GM18951 (cell line): ENCODE data around the gene CXXC5.

ENCODE experiments used
- POLR2A ChIP-seq: IDR thresholded peaks from 4 replicates; pipeline ENCODE4 v1.6.1; 2011; ENCODE audit warnings: mild to moderate bottlenecking; ENCODE audit not compliant: insufficient read length, insufficient read depth; ENCODE audit errors: extremely low read depth
- in situ Hi-C: fragments of 300-500 bp; cut with MboI; formaldehyde crosslinking; loops from one replicate; pipeline ENCODE4 v1.12.0; 2022; ENCODE audit warnings: low sequenced_read_pairs, mixed read lengths, inconsistent platforms; ENCODE audit not compliant: unreplicated experiment

The CXXC5 gene

DNA sequence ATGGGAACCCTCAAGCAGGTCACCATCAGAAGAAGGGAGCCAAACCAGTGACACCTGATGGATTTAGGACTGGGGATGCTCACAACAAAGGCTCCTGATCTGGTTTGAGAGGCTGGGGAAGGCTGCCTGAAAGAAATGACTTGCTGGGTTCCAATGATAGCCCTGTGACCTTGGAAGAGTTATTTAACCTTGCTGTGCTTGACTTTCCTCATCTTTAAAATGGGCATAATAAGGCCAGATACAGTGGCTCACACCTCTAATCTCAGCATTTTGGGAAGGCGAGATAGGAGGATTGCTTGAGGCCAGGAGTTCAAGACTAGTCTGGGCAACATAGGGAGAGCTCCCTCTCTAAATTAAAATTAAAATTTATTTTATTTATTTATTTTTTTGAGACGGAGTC lies 83.9 kb downstream of the CXXC5 start:
- in situ Hi-C loops = no loop called here
- TF ChIP-seq POLR2A = no peak

DNA sequence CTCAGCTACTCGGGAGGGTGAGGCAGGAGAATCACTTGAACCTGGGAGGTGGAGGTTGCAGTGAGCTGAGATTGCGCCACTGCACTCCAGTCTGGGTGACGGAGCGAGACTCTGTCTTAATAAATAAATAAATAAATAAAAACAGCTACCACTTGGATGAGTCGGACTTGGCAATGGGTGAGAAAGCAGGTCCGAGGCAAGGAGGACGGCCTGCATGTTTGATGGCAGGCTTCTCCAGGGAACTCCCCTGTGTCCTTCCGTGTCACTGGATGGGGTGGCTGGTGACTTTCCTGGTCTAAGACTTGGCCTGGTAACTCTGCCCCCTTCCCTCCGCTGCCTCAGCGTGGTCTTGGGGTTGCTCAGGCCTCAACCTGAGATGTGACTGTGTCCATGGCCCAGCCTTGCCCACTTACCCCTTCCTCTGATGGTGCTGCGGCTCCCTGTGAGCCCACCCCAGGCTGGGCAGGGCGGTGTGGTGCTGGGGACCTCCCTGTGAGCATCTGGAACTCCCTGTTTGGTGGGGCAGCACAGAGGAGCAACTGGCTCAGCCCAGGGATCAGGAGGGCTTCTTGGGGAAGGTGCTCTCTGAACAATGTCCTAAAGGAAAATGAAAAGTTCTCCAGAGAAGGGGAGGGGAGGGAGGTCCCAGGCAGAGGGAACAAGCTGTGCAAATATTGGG lies 85.0 kb downstream of the CXXC5 start:
- in situ Hi-C loops = no loop called here
- TF ChIP-seq POLR2A = no peak
